Sigmoid colon (tissue), 3 donors: ENCODE results near the gene DYNC1LI2.

Experiments
- POLR2A ChIP-seq, 2 donors: fragments of 450-650 bp; IDR thresholded peaks; one replicate each; pipeline ENCODE4 v1.6.1; 2016; ENCODE audit warnings: antibody characterized with exemption in 2 of 2, mild to moderate bottlenecking in 2 of 2, moderate library complexity in 2 of 2
- TF ChIP-seq, protein P1 (sequence below), 4 experiments: fragments of 450-650 bp in 3 of 4; fragments of 200-600 bp in 1 of 4; IDR thresholded peaks; one replicate each; pipeline ENCODE4 v1.5.1; 2016 to 2019; ENCODE audit warnings: antibody characterized with exemption in 4 of 4, mild to moderate bottlenecking in 3 of 4, moderate library complexity in 2 of 4

DNA sequence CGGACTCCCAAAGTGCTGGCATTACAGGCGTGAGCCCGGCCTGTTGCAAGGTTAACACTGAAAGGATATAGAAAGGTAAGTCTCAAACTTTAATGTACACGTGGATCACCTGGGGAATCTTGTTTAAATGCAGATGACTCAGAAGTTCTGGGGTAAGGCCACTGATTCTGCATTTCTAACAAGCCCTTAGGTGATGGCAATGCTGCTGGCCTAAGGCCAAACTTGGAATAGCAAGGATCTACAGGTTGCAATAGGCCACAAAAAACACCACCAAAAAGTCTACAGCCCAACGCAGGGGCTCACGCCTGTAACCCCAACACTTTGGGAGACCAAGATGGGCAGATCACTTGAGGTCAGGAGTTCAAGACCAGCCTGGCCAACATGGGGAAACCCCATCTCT is 59.1 kb downstream of the DYNC1LI2 start:
- TF ChIP-seq, protein P1, sequence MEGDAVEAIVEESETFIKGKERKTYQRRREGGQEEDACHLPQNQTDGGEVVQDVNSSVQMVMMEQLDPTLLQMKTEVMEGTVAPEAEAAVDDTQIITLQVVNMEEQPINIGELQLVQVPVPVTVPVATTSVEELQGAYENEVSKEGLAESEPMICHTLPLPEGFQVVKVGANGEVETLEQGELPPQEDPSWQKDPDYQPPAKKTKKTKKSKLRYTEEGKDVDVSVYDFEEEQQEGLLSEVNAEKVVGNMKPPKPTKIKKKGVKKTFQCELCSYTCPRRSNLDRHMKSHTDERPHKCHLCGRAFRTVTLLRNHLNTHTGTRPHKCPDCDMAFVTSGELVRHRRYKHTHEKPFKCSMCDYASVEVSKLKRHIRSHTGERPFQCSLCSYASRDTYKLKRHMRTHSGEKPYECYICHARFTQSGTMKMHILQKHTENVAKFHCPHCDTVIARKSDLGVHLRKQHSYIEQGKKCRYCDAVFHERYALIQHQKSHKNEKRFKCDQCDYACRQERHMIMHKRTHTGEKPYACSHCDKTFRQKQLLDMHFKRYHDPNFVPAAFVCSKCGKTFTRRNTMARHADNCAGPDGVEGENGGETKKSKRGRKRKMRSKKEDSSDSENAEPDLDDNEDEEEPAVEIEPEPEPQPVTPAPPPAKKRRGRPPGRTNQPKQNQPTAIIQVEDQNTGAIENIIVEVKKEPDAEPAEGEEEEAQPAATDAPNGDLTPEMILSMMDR (IDR thresholded peaks at IDR 0.05) = no peak
- no peak for TF ChIP-seq POLR2A (IDR thresholded peaks at IDR 0.05)
